HG02840 (cell line): ENCODE measurements around the gene TMPRSS9.
"Not testable (repeated sequence)": the region's sequence is repeated elsewhere in the genome, so short reads cannot be mapped to it uniquely, and the experiment has no call there.

Source experiments
- ATAC-seq: cut with Tn5 transposase; IDR thresholded peaks from one replicate; pipeline ENCODE4 v1.9.1; 2021; ENCODE audit warnings: mild to moderate bottlenecking, moderate library complexity, moderate number of reproducible peaks; ENCODE audit not compliant: unreplicated experiment, low FRiP score

TMPRSS9 gene

DNA sequence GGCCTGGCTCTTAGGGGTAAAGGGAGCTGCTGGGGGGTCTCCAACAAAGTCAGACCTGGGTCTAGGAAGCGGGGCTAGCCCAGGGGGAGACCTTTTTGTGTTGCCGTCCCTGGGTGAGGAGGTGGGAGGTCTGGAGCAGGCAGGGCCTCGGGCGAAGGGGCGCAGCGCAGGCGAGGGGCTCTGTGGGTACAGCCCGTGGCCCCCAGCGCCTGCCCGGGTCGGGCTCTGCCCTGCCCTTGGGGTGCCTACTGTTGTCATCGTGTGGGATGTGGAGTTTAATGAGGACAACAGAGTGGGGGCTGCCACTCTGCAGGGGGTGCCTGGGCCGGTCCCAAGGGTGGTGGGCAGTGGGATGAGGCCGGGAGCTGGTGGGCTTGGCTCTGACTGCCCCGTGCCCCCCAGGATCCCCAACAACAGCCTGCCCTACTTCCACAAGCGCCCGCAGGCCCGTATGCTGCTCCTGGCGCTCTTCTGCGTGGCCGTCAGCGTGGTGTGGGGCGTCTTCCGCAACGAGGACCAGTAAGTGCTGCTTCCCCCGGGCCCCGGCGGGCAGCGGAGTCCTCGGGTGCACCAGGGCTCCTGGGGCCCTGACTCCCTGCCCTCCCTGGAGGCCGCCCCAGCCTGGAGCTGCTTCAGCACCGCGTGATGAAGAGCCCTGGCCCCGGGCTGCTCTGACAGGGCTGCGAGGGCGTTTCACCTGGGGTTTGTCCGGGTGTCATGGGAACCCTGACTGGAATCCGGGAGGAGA lies 19.4 kb upstream of the TMPRSS9 start:
- no peak for ATAC-seq

DNA sequence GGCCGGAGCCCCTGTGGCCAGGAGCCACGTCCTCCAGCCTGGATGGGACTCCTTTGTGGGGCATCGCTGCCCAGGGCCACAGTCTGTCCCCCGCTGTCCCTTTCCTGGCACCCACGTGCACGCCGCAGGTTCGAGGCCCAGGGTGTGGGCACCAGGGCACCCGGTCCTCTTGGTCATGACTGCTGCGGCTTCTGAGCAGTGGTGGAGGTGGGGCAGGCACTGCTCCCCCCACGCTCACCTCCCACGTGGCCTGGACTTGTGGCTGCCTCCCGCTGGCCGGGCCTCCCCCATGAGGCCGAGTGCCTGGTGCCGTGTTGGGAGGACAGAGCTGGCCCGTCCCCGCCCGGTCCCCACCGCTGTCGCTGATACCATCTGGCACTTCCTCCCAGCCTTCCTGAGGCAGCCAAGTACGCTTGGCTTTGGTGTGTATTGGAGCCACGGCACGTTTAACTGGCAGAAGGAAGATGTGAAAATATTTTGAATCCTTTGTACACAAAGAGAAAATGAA lies 18.8 kb upstream of the TMPRSS9 start:
- no peak for ATAC-seq

DNA sequence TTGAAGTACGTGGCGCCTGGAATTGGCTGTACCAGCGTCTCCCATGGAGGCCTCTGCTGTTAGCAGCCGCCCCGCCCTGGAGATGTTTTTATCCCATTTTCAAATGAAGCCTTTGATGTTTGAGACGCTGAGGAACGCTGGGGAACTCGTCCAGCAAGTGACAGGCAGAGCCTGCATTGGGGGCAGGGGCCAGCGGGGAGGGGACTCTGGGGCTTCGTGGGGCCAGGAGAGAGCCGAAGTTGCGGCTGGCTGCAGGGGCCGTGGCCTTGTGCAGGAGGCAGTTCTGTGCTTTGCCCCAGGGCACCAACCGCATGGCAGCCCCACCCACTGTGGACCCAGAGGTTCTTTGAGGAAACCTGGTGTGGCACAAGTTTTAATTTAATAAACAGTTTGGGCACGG lies 18.1 kb upstream of the TMPRSS9 start:
- no peak for ATAC-seq

DNA sequence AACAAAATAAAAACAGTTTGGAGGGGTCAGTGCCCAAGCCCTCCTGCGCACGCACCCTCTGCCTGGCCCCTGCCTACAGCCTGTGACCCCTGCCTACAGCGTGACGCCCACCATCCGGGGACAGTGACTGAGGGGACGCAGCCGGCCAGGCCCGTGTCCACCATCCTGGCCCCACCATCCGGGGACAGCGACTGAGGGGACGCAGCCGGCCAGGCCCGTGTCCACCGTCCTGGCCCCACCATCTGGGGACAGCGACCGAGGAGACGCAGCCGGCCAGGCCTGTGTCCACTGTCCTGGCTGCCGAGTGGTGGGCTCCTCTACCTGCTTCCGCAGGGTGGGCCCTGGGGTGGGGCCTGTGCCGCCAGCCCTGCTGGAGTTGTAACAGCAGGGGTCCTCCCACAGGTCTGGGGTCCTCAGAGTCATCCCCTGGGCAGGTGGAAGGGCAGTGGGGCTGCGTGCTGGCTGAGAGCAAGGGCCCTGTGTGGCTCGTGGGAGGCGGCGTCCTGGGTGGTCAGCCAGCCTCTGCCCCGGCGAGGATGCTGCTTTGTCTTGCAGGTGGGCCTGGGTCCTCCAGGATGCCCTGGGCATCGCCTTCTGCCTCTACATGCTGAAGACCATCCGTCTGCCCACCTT lies 17.3 kb upstream of the TMPRSS9 start:
- no peak for ATAC-seq

DNA sequence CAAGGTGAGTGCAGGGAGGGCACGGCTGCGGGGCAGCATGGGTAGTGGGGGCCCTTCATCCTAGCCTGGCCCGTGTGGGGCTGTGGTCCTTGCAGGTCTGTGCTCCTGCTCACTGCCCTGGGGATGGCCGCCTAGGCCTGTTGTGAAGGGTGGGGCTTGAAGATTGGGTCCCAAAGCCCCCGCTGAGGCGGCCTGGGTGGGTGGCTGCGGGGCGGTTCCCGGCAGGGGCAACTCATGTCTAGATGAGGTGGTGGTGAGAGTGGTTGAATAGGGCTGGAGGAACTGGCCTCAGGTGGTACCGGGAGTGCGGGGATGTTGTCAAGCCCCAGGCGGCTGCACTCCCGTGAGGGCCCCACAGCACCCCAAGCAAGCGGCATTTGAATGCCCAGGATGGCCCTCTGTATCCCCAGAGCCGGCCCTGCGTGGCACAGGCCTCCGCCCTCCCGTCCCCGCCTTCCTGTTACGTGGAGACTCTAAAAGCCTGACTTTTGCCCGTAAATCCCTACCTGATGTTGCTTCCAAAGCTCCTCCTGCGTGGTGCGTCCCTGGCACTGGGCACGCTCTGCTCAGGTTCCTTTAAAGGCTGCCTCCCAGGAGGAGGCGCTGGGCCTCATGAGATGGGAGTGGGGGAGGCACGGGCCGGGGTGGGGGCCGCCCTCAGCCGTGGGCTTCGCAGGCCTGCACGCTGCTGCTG lies 16.6 kb upstream of the TMPRSS9 start:
- no peak for ATAC-seq

DNA sequence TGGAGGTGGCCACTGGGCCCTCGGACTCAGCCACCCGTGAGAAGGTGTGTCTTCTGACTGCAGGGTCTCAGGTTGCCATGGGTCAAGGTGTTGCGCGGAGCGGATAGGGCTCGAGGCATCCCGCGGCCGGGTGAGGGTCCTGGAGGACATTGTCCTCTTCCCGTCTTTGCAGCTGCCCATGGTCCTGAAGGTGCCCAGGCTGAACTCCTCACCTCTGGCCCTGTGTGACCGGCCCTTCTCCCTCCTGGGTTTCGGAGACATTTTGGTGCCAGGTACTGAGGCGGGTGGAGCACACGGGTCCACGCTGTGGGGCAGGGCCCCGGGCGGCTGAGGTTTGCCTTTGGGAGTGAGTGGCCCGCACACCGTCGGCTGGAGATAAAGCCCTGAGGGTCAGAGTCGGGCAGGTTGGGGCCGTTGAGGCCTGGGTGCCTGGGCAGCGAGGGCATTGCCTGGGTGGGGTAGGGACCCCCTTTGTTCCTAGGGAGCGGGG lies 15.6 kb upstream of the TMPRSS9 start:
- no peak for ATAC-seq

DNA sequence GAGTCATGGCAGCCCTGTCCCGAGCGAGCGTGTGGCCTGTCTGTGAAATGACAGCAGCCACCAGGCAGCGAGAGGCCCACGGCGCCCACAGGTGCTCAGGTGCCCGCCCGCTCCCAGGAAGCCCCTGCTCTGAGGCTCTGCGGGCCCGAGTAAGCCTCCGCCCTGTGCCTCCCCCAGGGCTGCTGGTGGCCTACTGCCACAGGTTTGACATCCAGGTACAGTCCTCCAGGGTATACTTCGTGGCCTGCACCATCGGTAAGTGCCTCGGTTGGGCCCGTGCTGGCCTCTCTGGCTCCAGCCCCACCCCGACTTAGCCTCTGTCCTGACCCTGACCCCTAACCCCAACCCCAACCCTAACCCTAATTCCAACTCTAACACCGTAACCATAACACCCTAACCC lies 15.0 kb upstream of the TMPRSS9 start:
- ATAC-seq = no peak

DNA sequence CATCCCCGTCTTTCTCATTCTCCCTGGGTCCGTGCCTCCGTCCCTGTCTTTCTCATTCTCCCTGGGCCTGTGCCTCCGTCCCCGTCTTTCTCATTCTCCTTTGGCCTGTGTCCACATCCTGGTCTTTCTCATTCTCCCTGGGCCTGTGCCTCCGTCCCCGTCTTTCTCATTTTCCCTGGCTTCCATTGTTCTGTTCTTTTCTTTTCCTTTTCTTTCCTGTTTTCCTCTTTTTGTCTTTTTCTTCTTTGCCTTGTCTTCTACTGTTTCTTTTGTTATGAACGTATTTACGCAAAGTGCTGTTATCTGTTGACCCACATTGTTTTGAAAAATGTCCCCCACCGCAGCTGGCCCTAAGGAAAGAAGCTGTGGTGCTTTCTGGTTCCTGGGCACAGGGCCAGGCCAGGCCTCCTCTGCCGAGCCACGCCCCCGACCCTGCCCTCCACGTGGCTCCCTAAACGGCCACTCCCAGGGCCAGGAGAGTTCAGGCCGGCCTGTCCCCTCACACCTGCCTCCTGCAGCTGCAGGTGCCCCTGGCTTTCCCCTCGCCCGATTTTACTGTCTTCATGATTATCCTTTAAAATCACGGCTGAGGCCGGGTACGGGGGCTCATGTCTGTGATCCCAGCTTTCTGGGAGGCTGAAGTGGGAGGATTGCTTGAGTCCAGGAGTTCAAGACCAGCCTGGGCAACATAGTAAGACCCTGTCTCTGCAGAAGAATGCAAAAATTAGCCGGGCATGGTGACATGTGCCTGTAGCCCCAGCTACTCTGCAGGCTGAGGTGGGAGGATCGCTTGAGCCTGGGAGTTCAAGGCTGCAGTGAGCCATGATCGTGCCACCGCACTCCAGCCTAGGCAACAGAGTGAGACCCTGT lies 14.0 kb upstream of the TMPRSS9 start:
- ATAC-seq = no peak

DNA sequence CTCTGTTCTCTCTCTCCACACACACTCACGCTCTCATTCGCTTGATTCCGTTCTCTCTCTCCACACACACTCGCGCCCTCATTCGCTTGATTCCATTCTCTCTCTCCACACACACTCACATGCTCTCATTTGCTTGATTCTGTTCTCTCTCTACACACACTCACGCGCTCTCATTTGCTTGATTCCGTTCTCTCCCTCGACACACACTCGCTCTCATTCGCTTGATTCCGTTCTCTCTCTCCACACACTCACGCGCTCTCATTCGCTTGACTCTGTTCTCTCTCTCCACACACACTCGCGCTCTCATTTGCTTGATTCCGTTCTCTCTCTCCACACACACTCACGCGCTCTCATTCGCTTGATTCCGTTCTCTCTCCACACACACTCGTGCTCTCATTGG lies 10.2 kb upstream of the TMPRSS9 start:
- ATAC-seq = not testable (repeated sequence)

DNA sequence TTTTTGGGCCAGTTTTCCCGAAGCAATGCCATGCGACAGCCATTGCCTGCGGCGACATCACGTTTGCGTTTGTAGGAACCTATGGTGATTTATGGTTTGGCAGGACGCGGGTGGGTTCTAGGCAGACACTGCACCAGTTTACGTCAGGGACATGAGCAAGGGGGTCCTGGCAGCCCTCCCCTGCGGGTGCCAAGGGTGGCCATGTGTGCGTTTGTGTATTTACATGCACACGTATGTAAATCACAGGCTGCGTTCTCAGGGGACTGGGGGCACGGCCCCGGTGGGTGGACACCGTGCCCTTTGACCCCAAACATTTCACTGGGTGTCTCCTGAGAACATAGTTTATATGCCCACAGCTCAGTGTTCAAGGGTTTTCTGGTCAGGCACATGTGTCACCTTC lies 9.4 kb upstream of the TMPRSS9 start:
- ATAC-seq = no peak

DNA sequence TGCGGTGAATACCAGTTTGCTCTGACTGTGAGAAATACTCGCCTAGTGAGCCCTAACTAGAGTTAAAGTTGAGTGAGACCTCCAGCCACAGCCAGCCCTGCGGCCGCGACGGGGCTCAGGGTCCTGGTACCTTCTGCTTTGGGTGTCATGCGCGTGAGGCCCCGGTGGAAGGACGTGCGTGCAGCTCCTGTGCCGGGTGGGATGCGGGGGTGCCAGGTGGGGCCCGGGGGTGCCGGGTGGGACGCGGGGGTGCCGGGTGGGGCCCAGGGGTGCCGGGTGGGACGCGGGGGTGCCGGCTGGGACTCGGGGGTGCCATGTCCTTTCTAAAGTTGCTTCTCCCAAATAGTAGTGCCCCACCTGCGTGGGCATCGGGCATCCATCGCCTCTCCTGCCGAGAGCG lies 8.5 kb upstream of the TMPRSS9 start:
- no peak for ATAC-seq

DNA sequence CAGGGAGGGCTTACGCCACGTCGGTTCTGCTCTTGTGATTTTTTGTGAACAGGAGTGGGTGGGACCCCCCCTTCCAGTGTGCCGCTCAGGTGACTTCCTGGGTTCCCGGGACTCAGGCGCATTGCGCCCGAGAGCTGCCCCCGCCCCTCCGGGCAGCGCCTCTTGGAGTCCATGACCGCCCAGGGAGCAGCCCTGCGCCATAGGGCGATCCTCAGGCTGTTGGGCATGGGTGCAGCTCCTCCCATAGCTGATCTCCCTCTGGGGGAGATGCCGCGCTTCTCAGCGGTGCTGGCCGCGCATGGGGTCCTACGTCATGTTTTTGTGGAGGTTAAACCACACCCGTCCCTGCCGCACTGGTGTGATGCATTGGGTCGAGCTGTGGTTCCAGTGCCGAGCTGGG lies 7.9 kb upstream of the TMPRSS9 start:
- ATAC-seq = no peak

DNA sequence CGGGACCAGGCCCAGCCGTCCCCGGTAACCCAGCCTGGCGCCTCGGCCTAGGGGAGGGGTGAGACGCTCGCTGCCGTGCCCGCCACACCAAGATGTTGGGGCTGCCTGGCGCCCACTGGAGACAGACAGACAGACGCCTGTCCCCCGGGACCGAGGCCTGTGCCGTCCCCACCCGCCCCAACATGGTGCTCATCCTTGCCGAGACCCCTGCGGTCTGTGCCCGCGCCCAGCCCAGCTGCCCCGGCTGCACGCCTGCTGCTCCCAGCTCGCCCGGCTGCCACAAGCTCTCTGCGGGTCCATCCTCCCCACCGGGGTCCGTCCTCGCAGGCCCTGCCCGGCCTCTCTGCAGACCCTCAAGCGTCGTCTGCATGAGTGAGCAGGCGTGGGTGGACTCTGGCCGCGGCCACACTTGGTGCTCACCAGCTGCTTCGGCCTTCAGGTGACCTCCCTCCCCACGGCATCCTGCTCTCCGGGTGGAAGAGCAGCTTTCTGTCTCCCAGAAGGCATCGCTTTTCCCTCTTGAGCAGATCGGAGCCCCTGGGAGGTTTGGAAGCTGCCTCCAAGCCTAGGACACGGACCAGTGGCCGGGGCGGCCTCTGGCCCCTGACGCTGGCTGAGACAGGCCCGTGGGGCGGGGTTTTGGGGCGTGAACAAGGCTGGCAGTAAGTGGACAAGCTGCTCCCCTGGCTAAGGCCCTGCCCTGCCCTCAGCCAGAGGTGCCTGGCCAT lies 6.7 kb upstream of the TMPRSS9 start:
- ATAC-seq = no peak

DNA sequence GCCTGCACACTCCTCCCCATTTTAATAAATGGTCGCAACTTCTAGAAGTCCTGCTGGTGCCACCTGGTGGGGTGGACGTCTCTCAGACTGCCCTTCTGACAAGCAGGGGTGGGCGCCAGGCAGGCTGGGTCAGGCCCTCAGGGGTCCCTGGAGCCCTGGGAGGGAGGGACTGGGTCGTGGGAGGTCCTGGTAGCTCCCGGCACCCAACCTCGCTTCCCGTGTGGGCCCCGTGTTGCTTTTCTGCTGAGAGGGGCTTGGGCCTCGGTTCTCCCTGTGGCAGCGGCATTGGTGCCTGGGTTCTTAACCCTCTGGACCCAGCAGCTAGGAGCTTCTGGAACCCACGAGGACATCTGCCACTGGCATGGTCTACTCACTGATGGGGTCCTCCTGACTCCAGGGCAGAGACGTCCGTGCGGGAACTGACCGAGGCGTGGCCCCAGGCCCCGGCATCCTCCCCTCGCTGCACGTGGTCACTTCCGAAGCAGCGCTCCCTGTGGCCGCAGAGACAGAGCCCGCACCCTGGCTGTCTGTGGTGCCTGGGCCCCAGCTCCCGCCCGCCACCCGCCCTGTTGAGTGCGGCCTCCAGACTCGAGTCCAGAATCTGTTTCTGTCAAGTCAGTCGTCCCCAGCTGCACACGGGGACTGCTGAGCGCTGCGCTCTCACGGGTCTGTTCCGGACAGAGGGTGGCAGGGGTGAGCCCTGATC lies 6.0 kb upstream of the TMPRSS9 start:
- no peak for ATAC-seq

DNA sequence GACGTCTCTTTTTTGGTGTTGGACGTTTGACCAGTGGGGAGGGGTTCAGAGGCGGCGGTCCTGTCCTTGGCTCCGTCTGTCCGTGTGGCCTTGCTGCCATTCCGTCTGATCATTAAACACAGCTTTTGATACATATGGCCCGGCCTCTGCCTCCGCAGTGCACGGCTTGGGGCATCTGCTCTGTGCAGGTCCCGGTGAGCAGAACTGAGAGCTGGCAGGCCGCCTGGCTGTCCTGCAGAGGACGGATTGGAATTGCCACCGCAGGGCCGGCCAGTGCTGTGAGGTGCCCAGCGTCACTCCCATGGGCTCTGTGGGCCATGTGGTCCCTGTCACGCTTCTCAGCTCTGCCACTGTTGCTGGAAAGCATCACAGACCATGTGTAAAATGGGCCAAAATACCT lies 5.4 kb upstream of the TMPRSS9 start:
- no peak for ATAC-seq

DNA sequence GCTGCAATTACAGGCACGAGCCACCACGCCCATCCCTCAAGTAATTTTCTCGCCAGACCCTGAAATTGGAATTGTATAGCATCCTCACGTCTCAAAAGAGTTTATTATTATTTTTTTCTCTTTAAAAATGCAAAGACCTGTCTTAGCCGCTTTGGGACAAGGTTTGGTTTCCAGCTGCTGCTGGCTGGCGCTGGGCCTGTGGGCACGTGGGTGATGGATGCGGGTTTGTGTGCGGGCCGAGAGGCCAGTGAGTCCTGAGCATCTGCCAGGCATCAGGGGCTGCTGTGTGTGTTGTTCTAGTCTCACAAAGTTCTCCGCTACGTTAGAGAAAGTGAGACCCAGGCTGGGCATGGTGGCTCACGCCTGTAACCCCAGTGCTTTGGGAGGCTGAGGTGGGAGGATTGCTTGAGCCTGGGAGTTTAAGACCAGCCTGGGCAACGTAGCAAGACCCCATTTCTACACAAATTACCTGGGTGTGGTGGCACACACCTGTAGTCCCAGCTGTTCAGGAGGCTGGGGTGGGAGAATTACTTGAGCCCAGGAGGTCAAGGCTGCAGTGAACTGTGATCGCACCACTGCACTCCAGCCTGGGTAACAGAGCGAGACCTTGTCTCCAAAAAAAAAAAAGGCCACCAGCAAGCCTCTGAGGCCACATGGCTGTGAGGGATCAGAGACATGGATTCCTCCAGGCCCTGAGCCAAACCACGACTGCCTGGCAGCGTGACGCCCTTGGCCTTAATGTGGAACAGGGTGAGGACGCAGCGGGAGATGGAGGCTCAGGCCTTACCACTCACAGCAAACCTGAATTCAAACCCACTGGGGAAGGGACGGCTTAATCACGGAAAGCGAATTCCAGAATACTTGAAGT lies 4.7 kb upstream of the TMPRSS9 start:
- no peak for ATAC-seq

DNA sequence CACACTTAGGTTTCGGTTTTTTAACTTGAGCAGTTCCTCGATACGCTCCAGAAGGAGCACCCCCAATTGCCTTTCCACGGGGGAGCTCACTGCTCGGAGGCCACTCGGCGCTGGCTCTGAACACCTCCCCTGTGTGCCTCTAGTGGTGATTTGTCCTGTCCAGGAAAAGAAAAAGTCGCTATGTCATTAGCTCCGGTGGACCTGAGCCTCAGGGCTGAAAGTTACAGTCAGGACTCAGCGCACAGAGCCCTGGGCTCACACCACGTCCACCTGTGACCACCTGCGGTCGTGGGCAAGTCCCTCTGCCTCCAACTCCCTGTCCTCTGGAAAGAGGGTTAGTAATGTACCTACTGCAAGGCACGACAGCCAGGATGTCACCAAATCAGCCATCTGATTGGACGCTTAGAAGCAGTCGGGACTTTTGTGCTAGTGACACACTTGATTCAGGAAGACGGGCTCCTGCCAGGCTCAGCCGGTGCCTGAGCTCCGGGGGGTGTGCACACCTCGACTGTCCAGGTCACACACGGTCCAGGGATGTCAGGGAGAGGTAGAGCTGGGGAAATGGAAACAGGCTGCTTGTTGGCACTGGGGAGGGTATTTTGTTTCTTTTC lies 3.9 kb upstream of the TMPRSS9 start:
- ATAC-seq = no peak
